ENCODE results near the gene TCF23. TPM values are rescaled to one million over a fixed set of nuclear protein-coding genes. Genes with fewer than 3 reads are reported as not detected.

The TCF23 gene
- total RNA-seq, 1 donor from 2014 or later, result not detected

DNA sequence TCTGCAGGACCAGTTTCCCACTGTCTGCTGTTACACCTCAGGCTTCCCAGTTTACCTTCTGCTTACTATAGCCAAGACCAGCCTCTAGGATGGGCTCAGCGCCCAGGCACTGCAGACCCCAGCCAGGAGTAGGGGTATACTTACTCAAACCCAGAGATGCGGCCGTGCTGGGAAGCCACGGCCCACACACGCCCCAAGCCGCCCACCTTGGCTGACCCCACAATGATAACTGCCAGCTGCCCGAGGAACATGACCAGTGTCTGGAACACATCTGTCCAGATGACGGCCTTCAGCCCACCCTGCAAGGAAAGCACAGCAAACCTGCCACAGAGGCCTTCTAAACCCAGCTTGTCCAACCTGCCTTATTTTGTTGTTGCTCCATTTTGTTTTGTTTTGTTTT is 56.4 kb downstream of the TCF23 start:
- no peak for DNase-seq (ENCODE audit: low spot score)
- intact Hi-C loops (cut with DNase I), result no loop called here

DNA sequence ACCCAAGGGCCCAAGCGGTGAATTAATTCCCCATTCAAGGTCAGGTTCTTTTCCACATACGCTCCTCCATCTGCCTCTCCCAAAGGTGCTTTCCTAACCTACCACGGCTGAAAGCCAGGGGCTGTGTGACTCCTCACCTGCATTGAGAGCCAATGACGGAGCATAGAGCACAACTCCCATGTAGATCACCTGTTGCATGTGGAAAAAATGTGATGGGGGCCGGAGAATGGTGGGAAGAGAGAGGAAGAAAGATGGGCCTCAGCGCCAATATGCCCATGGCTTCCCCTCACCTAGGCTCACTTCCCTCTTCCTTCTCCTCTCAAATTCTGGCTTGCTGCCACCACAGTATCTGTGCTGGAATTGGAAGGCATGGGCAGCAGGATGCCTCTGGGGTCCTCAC is 57.5 kb downstream of the TCF23 start:
- ATAC-seq (no peak), DNase-seq (ENCODE audit: low spot score) (no peak)
- intact Hi-C loops (cut with DNase I), result no loop called here

More for the DNA sequence above, 56.4 kb downstream of the TCF23 start:
- no peak for ATAC-seq

Other genes starting within 250 kb of the TCF23 start
- gene MAPRE3, start 178.4 kb upstream of the TCF23 start, total RNA-seq, result 26.7 TPM
- 74.0 TPM for gene TMEM214, start 116.0 kb upstream of the TCF23 start, total RNA-seq
- 16.3 TPM for gene AGBL5, start 97.3 kb upstream of the TCF23 start, total RNA-seq
- 198 TPM for gene OST4, start 77.3 kb upstream of the TCF23 start, total RNA-seq
- 46.8 TPM for gene EMILIN1, start 70.4 kb upstream of the TCF23 start, total RNA-seq
- 7.1 TPM for gene KHK, start 62.2 kb upstream of the TCF23 start, total RNA-seq
- 4.1 TPM for gene CGREF1, start 29.9 kb upstream of the TCF23 start, total RNA-seq
- 3.6 TPM for gene ABHD1, start 25.2 kb upstream of the TCF23 start, total RNA-seq
- gene PREB, start 14.4 kb upstream of the TCF23 start, total RNA-seq, result 30.3 TPM
- not detected for gene PRR30, start 9.6 kb upstream of the TCF23 start, total RNA-seq
- 92.1 TPM for gene ATRAID, start 63.0 kb downstream of the TCF23 start, total RNA-seq
- 22.6 TPM for gene SLC5A6, start 63.3 kb downstream of the TCF23 start, total RNA-seq
- gene CAD, start 68.4 kb downstream of the TCF23 start, total RNA-seq, result 31.4 TPM
- not detected for gene SLC30A3, start 114.0 kb downstream of the TCF23 start, total RNA-seq
- gene DNAJC5G, start 126.4 kb downstream of the TCF23 start, total RNA-seq, result not detected
- gene TRIM54, start 133.4 kb downstream of the TCF23 start, total RNA-seq, result 0.31 TPM
- 2.4 TPM for gene UCN, start 159.4 kb downstream of the TCF23 start, total RNA-seq
- 53.5 TPM for gene MPV17, start 174.1 kb downstream of the TCF23 start, total RNA-seq
- gene GTF3C2, start 207.8 kb downstream of the TCF23 start, total RNA-seq, result 57.1 TPM
- gene EIF2B4, start 221.3 kb downstream of the TCF23 start, total RNA-seq, result 39.1 TPM
- 79.1 TPM for gene SNX17, start 221.6 kb downstream of the TCF23 start, total RNA-seq
- gene ZNF513, start 231.7 kb downstream of the TCF23 start, total RNA-seq, result 17.0 TPM